Caco-2 (cell line): ENCODE measurements around the gene NKD1. TPM values are rescaled to one million over a fixed set of nuclear protein-coding genes. Genes with fewer than 3 reads are reported as not detected.

Experiments
- BruUV-seq: library from RNA; stranded (reverse); fragments of 400-500 nt; replicated peaks from 2 replicates; lab custom pipeline; 2021; lab: Mats Ljungman, UMichigan
- CTCF ChIA-PET: fragments of 300-600 bp; sonication (Branson Sonifier 250); formaldehyde crosslinking; loops from one replicate; lab custom pipeline; 2022; ENCODE audit warnings: antibody characterized with exemption; lab: Charles Lee
- POLR2A ChIA-PET: fragments of 300-600 bp; sonication (Branson Sonifier 250); formaldehyde crosslinking; loops from one replicate; lab custom pipeline; 2022; ENCODE audit warnings: antibody characterized with exemption; lab: Charles Lee
- DNase-seq, 2 experiments: peaks; one replicate each; pipeline versions ENCODE4 v3.0.0 to v3.0.0-alpha.2; 2020 to 2022
- H3K27me3 ChIP-seq: replicated peaks from 2 replicates; pipeline ENCODE4 v1.6.0; 2011; ENCODE audit warnings: low read length; ENCODE audit not compliant: control insufficient read depth, insufficient read depth
- H3K36me3 ChIP-seq: 2 replicates; pipeline ENCODE4 v1.5.1; 2011; ENCODE audit warnings: low read length; ENCODE audit not compliant: control insufficient read depth, insufficient read depth
- H3K4me1 ChIP-seq: fragments of 250-450 bp; sonication (Bioruptor Pico); 2 replicates; pipeline ENCODE4 v1.5.1; 2020; ENCODE audit warnings: mild to moderate bottlenecking
- H3K4me3 ChIP-seq: 2 replicates; pipeline ENCODE4 v1.5.1; 2011; ENCODE audit warnings: low read depth, mild to moderate bottlenecking, control low read depth, low read length
- H3K9me3 ChIP-seq: fragments of 250-450 bp; sonication (Bioruptor Pico); 2 replicates; pipeline ENCODE4 v1.5.1; 2020; ENCODE audit warnings: mild to moderate bottlenecking, moderate library complexity
- H3K27ac Mint-ChIP-seq: one replicate; pipeline ENCODE4 v1.8.0; 2022; ENCODE audit warnings: mixed read lengths; ENCODE audit not compliant: unreplicated experiment
- H3K27me3 Mint-ChIP-seq: one replicate; pipeline ENCODE4 v1.8.0; 2022; ENCODE audit warnings: mixed read lengths; ENCODE audit not compliant: insufficient read depth, unreplicated experiment
- H3K36me3 Mint-ChIP-seq: one replicate; pipeline ENCODE4 v1.8.0; 2022; ENCODE audit warnings: mild to moderate bottlenecking, mixed read lengths; ENCODE audit not compliant: insufficient read depth, unreplicated experiment
- H3K4me1 Mint-ChIP-seq: one replicate; pipeline ENCODE4 v1.8.0; 2022; ENCODE audit warnings: low read depth, mixed read lengths; ENCODE audit not compliant: unreplicated experiment
- H3K4me3 Mint-ChIP-seq: one replicate; pipeline ENCODE4 v1.8.0; 2022; ENCODE audit warnings: mild to moderate bottlenecking, moderate library complexity, mixed read lengths; ENCODE audit not compliant: unreplicated experiment
- H3K9me3 Mint-ChIP-seq: one replicate; pipeline ENCODE4 v1.8.0; 2022; ENCODE audit warnings: mixed read lengths; ENCODE audit not compliant: unreplicated experiment
- intact Hi-C: fragments of 100-400 bp; cut with micrococcal nuclease; formaldehyde crosslinking; loops from one replicate; pipeline ENCODE4 v1.10.0; 2022; ENCODE audit not compliant: unreplicated experiment
- total RNA-seq: library from RNA; stranded (reverse); gene quantifications from 2 replicates; pipeline ENCODE4 v1.2.3, GENCODE V29; 2022
- TF ChIP-seq, protein P1 (sequence below), 2 experiments: fragments of 200-600 bp in 1 of 2; IDR thresholded peaks; 1 replicate in 1 of 2; 2 replicates in 1 of 2; pipeline versions ENCODE4 v1.5.1 to v1.8.0; 2011 to 2022; ENCODE audit warnings: antibody characterized with exemption in 1 of 2, control low read depth in 1 of 2, inconsistent platforms in 1 of 2, low read depth in 1 of 2, low read length in 1 of 2, mild to moderate bottlenecking in 1 of 2, moderate library complexity in 1 of 2; ENCODE audit not compliant: insufficient read depth in 1 of 2, severe bottlenecking in 1 of 2, unreplicated experiment in 1 of 2

The NKD1 gene
- total RNA-seq, 1 experiment from 2014 or later, result 54.9 TPM

DNA sequence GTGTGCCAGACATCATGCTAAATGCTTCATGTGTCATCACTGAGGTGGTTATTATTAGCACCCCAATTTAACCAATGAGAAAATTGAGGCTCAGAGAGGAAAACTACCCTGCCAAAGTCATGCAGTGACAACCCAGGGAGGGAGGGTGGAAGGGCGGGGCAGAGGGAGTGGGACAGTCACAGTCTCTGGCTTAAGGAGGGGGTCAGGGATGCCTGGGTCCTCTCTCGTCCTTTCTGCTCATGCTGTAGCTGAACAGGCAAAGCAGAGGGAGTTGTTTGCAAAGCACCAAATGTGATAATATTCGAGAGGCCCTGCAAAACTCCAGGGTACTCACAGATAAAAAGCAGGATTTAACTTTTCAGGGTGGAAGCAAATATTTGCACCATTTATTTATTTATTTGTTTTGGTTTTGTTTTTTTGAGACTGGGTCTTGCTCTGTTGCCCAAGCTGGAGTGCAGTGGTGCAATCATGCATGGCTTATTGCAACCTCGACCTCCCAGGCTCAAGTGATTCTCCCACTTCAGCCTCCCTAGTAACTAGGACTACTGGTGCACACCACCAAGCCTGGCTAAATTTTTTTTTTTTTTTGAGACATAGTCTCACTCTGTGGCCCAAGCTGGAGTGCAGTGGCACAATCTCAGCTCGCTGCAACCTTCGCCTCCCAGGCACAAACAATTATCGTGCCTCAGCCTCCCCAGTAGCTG, 47.9 kb upstream of the NKD1 start:
- BruUV-seq, result no TSS peak
- Histone ChIP-seq H3K4me1 (peaks cover 18% of the 10 kb centered on the region), H3K27me3 (no peaks in the 10 kb centered on the region), H3K36me3 (no peaks in the 10 kb centered on the region), H3K4me3 (no peak overlapping the region), H3K9me3 (peaks cover 10% of the 10 kb centered on the region)
- Mint-ChIP-seq H3K27ac (no peak overlapping the region), H3K9me3 (peaks cover 10% of the 10 kb centered on the region), H3K4me1 (peaks cover 12% of the 10 kb centered on the region), H3K27me3 (no peaks in the 10 kb centered on the region), H3K36me3 (no peaks in the 10 kb centered on the region), H3K4me3 (no peak overlapping the region)
- no peak for DNase-seq
- ChIA-PET POLR2A (no interaction called here), CTCF (no interaction called here)
- intact Hi-C loops, result no loop called here
- TF ChIP-seq, protein P1, sequence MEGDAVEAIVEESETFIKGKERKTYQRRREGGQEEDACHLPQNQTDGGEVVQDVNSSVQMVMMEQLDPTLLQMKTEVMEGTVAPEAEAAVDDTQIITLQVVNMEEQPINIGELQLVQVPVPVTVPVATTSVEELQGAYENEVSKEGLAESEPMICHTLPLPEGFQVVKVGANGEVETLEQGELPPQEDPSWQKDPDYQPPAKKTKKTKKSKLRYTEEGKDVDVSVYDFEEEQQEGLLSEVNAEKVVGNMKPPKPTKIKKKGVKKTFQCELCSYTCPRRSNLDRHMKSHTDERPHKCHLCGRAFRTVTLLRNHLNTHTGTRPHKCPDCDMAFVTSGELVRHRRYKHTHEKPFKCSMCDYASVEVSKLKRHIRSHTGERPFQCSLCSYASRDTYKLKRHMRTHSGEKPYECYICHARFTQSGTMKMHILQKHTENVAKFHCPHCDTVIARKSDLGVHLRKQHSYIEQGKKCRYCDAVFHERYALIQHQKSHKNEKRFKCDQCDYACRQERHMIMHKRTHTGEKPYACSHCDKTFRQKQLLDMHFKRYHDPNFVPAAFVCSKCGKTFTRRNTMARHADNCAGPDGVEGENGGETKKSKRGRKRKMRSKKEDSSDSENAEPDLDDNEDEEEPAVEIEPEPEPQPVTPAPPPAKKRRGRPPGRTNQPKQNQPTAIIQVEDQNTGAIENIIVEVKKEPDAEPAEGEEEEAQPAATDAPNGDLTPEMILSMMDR (IDR thresholded peaks at IDR 0.05; ENCODE audit: insufficient read depth in 1 of 2, low read depth in 1 of 2, low read length in 1 of 2, severe bottlenecking in 1 of 2, unreplicated experiment in 1 of 2), result no peak

DNA sequence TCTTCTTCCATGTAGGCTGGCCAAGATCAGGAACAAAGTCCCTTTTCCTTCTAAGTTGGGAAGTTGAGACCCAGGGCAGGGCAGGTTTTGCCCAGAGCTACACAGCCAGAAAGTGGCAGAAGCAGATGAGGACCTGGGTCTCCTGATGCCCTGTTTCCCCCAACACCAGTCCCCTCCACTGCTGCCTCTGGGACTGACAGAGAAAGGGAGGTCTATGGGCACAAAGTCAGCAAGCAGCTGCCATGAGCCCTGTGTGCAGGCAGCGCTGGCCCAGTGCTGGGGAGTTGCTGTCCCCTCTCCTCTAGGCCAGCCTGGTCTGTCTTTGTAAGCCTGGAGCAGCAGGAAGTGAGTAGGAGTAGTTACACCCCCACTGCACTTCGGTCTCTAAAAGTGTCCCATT, 46.9 kb upstream of the NKD1 start:
- Histone ChIP-seq H3K27me3 (no peaks in the 10 kb centered on the region), H3K9me3 (peaks cover 6% of the 10 kb centered on the region; the same call in 1 of the 2 replicates), H3K4me3 (no peak overlapping the region), H3K4me1 (peaks cover 27% of the 10 kb centered on the region), H3K36me3 (no peaks in the 10 kb centered on the region)
- TF ChIP-seq, protein P1 (IDR thresholded peaks at IDR 0.05; ENCODE audit: insufficient read depth in 1 of 2, low read depth in 1 of 2, low read length in 1 of 2, severe bottlenecking in 1 of 2, unreplicated experiment in 1 of 2), result no peak
- H3K4me3 Mint-ChIP-seq, result no peak overlapping the region
- H3K4me1 Mint-ChIP-seq, result peaks cover 21% of the 10 kb centered on the region
- H3K36me3 Mint-ChIP-seq, result no peaks in the 10 kb centered on the region
- peaks cover 10% of the 10 kb centered on the region for H3K9me3 Mint-ChIP-seq
- ChIA-PET CTCF (no interaction called here), POLR2A (no interaction called here)
- DNase-seq, result no peak
- intact Hi-C loops, result no loop called here
- H3K27ac Mint-ChIP-seq, result no peak overlapping the region
- no TSS peak for BruUV-seq
- H3K27me3 Mint-ChIP-seq, result no peaks in the 10 kb centered on the region

DNA sequence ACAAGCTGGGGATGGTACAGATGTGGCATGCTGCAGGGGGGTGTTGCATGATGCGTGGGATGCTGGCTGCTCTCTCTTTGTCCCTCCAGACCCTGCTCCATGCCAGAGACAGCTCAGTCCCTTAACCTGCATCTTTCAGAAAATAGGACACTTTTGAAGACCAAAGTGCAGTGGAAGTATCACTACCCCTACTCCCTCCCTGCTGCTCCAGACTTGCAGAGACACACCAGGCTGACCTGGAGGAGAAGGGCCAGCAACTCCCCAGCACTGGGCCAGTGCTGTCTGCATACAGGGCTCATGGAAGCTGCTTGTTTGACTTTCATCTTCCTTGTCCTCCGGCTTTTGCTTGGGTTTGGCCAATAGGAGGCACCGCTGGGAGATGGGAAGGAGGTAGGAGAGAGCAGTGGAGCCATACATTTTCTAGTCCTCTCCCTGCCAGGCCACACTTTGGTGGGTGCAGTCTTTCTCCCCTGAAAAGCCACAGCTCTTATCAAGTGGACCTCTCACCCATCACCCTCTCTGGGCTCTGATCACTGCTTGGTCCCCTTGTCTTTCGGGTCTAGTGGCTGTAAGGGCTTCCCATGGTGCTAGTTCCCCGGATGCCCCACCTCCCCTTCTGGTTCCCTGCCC, 46.1 kb upstream of the NKD1 start:
- H3K27ac Mint-ChIP-seq, result peak overlapping the region; percentile 12
- peaks cover 6% of the 10 kb centered on the region; the same call in 1 of the 2 replicates for H3K9me3 ChIP-seq
- H3K9me3 Mint-ChIP-seq, result peaks cover 10% of the 10 kb centered on the region
- no peaks in the 10 kb centered on the region for H3K36me3 ChIP-seq
- BruUV-seq, result no TSS peak
- no peaks in the 10 kb centered on the region for H3K36me3 Mint-ChIP-seq
- H3K4me1 ChIP-seq, result peaks cover 35% of the 10 kb centered on the region
- DNase-seq, result no peak
- H3K4me3 ChIP-seq, result no peak overlapping the region
- CTCF ChIA-PET, result no interaction called here
- no peaks in the 10 kb centered on the region for H3K27me3 Mint-ChIP-seq
- TF ChIP-seq, protein P1 (IDR thresholded peaks at IDR 0.05; ENCODE audit: insufficient read depth in 1 of 2, low read depth in 1 of 2, low read length in 1 of 2, severe bottlenecking in 1 of 2, unreplicated experiment in 1 of 2), result no peak
- peaks cover 28% of the 10 kb centered on the region for H3K4me1 Mint-ChIP-seq
- H3K4me3 Mint-ChIP-seq, result no peak overlapping the region
- POLR2A ChIA-PET, result no interaction called here
- intact Hi-C loops, result no loop called here
- no peaks in the 10 kb centered on the region for H3K27me3 ChIP-seq
